SK-N-SH treated with all-trans-retinoic acid at 6 μM for 48 hours (cell line): ENCODE data around the gene BEND6.

Experiments
- ARNTL ChIP-seq: fragments of 450-650 bp; formaldehyde crosslinking; IDR thresholded peaks from 2 replicates; pipeline ENCODE4 v1.5.0; 2020; ENCODE audit warnings: low read depth, mild to moderate bottlenecking, moderate library complexity, borderline replicate concordance
- BACH2 ChIP-seq: fragments of 250-450 bp; sonication (Bioruptor Pico); IDR thresholded peaks from 2 replicates; pipeline ENCODE4 v1.9.0; 2021; ENCODE audit warnings: mild to moderate bottlenecking, borderline replicate concordance
- CSDC2 ChIP-seq: fragments of 250-450 bp; sonication (Bioruptor Pico); IDR thresholded peaks from 2 replicates; pipeline ENCODE4 v1.5.0; 2020; ENCODE audit warnings: mild to moderate bottlenecking, moderate library complexity
- ESRRG ChIP-seq: fragments of 250-450 bp; sonication (Bioruptor Pico); IDR thresholded peaks from 2 replicates; pipeline ENCODE4 v1.6.1; 2021; ENCODE audit warnings: mild to moderate bottlenecking
- OSR1 ChIP-seq: fragments of 250-450 bp; sonication (Bioruptor Pico); IDR thresholded peaks from 2 replicates; pipeline ENCODE4 v1.8.0; 2022; ENCODE audit warnings: moderate library complexity, mild to moderate bottlenecking, inconsistent platforms
- RARB ChIP-seq: fragments of 250-450 bp; sonication (Bioruptor Pico); IDR thresholded peaks from 2 replicates; pipeline ENCODE4 v1.8.0; 2021; ENCODE audit warnings: mild to moderate bottlenecking, moderate library complexity
- TOX ChIP-seq: fragments of 250-450 bp; sonication (Bioruptor Pico); IDR thresholded peaks from 2 replicates; pipeline ENCODE4 v1.8.0; 2021; ENCODE audit warnings: mild to moderate bottlenecking, moderate library complexity, borderline replicate concordance
- ZFP3 ChIP-seq: fragments of 250-450 bp; sonication (Bioruptor Pico); IDR thresholded peaks from 2 replicates; pipeline ENCODE4 v1.5.0; 2020; ENCODE audit warnings: mild to moderate bottlenecking, moderate library complexity
- ZFP30 ChIP-seq: fragments of 450-650 bp; formaldehyde crosslinking; IDR thresholded peaks from 2 replicates; pipeline ENCODE4 v1.5.0; 2022; ENCODE audit warnings: mild to moderate bottlenecking, moderate library complexity
- ZNF565 ChIP-seq: fragments of 450-650 bp; formaldehyde crosslinking; conservative IDR thresholded peaks from 2 replicates; pipeline ENCODE4 v1.5.0; 2020; ENCODE audit warnings: low read depth, mild to moderate bottlenecking, moderate library complexity
- TF ChIP-seq, protein P1 (sequence below): fragments of 250-450 bp; sonication (Bioruptor Pico); IDR thresholded peaks from 2 replicates; pipeline ENCODE4 v1.8.0; 2020; ENCODE audit warnings: mild to moderate bottlenecking, moderate library complexity, borderline replicate concordance
- TF ChIP-seq, protein P2 (sequence below): fragments of 250-450 bp; sonication (Bioruptor Pico); IDR thresholded peaks from 2 replicates; pipeline ENCODE4 v1.5.1; 2021; ENCODE audit warnings: mild to moderate bottlenecking, moderate library complexity
- TF ChIP-seq, protein P3 (sequence below): fragments of 250-450 bp; sonication (Bioruptor Pico); IDR thresholded peaks from 2 replicates; pipeline ENCODE4 v1.5.0; 2020; ENCODE audit warnings: mild to moderate bottlenecking, moderate library complexity
- TF ChIP-seq, protein P4 (sequence below): fragments of 250-450 bp; sonication (Bioruptor Pico); IDR thresholded peaks from 2 replicates; pipeline ENCODE4 v1.5.1; 2020; ENCODE audit warnings: low read depth, mild to moderate bottlenecking, moderate library complexity

DNA sequence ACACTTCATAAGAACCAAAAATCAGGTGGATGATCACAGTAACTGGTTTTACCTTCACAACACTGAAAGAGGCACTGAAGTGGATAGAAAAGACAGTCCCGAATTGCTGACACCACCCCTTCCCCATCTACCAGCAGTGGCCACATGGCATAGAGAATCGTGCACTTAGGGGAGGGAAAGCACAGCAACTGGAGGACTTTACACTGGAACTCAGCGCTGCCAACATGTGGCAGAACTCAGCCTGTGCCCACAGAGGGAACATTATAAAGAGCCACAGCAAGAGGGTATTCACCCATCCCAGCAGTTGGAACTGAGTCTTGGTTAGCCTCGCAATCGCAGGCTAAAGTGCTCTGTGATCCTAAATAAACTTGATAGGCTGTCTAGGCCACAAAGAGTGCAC is 85.1 kb downstream of the BEND6 start:
- TF ChIP-seq ZFP30 (CRISPR knock-in tag) (no peak), ZFP3 (CRISPR knock-in tag) (no peak), ARNTL (CRISPR knock-in tag) (no peak), RARB (CRISPR knock-in tag) (no peak), ZNF565 (CRISPR knock-in tag) (no peak), CSDC2 (CRISPR knock-in tag) (no peak), BACH2 (CRISPR knock-in tag) (no peak), ESRRG (CRISPR knock-in tag) (no peak), TOX (CRISPR knock-in tag) (no peak), OSR1 (CRISPR knock-in tag) (no peak)
- TF ChIP-seq, protein P1, sequence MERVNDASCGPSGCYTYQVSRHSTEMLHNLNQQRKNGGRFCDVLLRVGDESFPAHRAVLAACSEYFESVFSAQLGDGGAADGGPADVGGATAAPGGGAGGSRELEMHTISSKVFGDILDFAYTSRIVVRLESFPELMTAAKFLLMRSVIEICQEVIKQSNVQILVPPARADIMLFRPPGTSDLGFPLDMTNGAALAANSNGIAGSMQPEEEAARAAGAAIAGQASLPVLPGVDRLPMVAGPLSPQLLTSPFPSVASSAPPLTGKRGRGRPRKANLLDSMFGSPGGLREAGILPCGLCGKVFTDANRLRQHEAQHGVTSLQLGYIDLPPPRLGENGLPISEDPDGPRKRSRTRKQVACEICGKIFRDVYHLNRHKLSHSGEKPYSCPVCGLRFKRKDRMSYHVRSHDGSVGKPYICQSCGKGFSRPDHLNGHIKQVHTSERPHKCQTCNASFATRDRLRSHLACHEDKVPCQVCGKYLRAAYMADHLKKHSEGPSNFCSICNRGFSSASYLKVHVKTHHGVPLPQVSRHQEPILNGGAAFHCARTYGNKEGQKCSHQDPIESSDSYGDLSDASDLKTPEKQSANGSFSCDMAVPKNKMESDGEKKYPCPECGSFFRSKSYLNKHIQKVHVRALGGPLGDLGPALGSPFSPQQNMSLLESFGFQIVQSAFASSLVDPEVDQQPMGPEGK: no peak
- TF ChIP-seq, protein P2, sequence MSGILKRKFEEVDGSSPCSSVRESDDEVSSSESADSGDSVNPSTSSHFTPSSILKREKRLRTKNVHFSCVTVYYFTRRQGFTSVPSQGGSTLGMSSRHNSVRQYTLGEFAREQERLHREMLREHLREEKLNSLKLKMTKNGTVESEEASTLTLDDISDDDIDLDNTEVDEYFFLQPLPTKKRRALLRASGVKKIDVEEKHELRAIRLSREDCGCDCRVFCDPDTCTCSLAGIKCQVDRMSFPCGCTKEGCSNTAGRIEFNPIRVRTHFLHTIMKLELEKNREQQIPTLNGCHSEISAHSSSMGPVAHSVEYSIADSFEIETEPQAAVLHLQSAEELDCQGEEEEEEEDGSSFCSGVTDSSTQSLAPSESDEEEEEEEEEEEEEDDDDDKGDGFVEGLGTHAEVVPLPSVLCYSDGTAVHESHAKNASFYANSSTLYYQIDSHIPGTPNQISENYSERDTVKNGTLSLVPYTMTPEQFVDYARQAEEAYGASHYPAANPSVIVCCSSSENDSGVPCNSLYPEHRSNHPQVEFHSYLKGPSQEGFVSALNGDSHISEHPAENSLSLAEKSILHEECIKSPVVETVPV (CRISPR knock-in tag): no peak
- TF ChIP-seq, protein P3, sequence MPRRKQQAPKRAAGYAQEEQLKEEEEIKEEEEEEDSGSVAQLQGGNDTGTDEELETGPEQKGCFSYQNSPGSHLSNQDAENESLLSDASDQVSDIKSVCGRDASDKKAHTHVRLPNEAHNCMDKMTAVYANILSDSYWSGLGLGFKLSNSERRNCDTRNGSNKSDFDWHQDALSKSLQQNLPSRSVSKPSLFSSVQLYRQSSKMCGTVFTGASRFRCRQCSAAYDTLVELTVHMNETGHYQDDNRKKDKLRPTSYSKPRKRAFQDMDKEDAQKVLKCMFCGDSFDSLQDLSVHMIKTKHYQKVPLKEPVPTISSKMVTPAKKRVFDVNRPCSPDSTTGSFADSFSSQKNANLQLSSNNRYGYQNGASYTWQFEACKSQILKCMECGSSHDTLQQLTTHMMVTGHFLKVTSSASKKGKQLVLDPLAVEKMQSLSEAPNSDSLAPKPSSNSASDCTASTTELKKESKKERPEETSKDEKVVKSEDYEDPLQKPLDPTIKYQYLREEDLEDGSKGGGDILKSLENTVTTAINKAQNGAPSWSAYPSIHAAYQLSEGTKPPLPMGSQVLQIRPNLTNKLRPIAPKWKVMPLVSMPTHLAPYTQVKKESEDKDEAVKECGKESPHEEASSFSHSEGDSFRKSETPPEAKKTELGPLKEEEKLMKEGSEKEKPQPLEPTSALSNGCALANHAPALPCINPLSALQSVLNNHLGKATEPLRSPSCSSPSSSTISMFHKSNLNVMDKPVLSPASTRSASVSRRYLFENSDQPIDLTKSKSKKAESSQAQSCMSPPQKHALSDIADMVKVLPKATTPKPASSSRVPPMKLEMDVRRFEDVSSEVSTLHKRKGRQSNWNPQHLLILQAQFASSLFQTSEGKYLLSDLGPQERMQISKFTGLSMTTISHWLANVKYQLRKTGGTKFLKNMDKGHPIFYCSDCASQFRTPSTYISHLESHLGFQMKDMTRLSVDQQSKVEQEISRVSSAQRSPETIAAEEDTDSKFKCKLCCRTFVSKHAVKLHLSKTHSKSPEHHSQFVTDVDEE (CRISPR knock-in tag): no peak
- TF ChIP-seq, protein P4, sequence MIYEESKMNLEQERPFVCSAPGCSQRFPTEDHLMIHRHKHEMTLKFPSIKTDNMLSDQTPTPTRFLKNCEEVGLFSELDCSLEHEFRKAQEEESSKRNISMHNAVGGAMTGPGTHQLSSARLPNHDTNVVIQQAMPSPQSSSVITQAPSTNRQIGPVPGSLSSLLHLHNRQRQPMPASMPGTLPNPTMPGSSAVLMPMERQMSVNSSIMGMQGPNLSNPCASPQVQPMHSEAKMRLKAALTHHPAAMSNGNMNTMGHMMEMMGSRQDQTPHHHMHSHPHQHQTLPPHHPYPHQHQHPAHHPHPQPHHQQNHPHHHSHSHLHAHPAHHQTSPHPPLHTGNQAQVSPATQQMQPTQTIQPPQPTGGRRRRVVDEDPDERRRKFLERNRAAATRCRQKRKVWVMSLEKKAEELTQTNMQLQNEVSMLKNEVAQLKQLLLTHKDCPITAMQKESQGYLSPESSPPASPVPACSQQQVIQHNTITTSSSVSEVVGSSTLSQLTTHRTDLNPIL (CRISPR knock-in tag): no peak
